Ammon's horn (tissue), 1 donor: Measurements from ENCODE around the gene ABCG4.

ENCODE experiments used
- DNase-seq: peaks from one replicate; pipeline ENCODE4 v3.0.0-alpha.2; 2016; ENCODE audit warnings: low spot score

ABCG4 gene

GRCh38 chr11:119206511-119207414 is 57.9 kb downstream of the ABCG4 start:
- peak; percentile 20 for DNase-seq

DNA sequence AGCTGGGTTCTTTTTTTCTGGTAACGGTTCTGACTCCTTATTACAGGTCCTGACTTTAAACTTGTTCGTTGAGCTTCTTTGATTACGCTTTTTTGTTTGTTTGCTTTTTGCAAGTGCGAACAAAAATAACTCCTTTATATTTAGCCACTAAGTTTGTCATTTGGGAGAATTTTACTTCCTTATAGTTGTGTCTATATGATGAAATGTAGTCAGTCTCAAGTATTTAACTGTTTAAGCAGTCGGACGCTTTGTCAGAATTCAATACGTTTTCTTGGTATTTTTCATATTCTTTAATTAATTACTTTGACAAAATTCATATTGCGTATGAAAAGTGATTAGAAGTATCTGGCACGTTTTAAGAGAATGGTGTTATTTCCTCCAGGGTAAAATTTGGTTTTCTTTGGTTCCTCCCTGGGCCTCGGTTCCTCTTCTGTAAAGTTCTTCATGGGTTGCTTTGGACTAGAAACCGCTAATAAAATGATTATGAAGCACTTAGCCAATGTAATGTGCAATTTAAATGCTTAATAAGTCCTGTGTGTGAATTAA is 58.6 kb downstream of the ABCG4 start:
- DNase-seq = no peak

GRCh38 chr11:119209186-119209585 is 60.3 kb downstream of the ABCG4 start:
- no peak for DNase-seq

DNA sequence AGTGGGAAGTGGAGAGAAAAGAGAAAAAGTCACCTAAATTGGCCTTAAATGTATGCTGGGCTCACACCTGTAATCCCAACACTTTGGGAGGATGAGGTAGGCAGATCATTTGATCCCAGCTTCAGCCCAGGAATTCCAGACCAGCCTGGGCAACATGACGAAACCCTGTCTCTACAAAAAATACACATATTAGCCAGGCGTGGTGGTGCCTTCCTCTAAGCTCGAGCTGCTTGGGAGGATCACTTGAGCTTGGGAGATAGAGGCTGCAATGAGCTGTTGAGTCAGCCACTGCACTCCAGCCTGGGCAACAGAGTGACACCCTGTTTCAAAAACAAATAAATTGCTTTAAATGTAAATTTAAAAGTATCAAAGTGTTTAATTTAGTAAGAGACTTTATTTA is 61.2 kb downstream of the ABCG4 start:
- no peak for DNase-seq
